ENCODE data around the gene CFAP20DC.
"Not testable (repeated sequence)": the region's sequence is repeated elsewhere in the genome, so short reads cannot be mapped to it uniquely, and the experiment has no call there.

Gene CFAP20DC

GRCh38 chr3:58695284-58695683 is 354.5 kb downstream of the CFAP20DC start:
- not testable (repeated sequence) for H3K27me3 ChIP-seq (ENCODE audit: control insufficient read depth in 3 of 3, insufficient read depth in 3 of 3, low read depth in 1 of 3, low read length in 3 of 3); DNase-seq (ENCODE audit: low spot score); H3K9ac ChIP-seq (ENCODE audit: low read depth, low read length, poor library complexity); H2BK12ac ChIP-seq (ENCODE audit: low read length); H3K36me3 ChIP-seq (replicated peaks in 1 of 2; ENCODE audit: control insufficient read depth in 2 of 2, insufficient read depth in 2 of 2, low read length in 2 of 2); H3K27ac ChIP-seq (replicated peaks; ENCODE audit: low read length); H3K18ac ChIP-seq (ENCODE audit: low read length); H3K4ac ChIP-seq (ENCODE audit: low read length); H3K23ac ChIP-seq (ENCODE audit: low read depth, low read length, poor library complexity); H2BK5ac ChIP-seq (ENCODE audit: low read length); H3K4me1 ChIP-seq (ENCODE audit: control insufficient read depth in 2 of 2, insufficient read depth in 1 of 2, low read depth in 1 of 2, low read length in 2 of 2); H4K91ac ChIP-seq (ENCODE audit: low read depth, low read length, poor library complexity); H4K8ac ChIP-seq (ENCODE audit: low read depth, low read length); H3K14ac ChIP-seq (ENCODE audit: low read length); H3K4me3 ChIP-seq (ENCODE audit: low read length in 2 of 2); H3K79me1 ChIP-seq (ENCODE audit: low read depth, low read length); H2BK15ac ChIP-seq (ENCODE audit: low read length); H2BK120ac ChIP-seq (ENCODE audit: low read depth, low read length); H2AFZ ChIP-seq (ENCODE audit: low read length); H2AK5ac ChIP-seq (ENCODE audit: low read depth, low read length); H3K4me2 ChIP-seq (ENCODE audit: insufficient read depth, low read length, poor library complexity, severe bottlenecking)
- H3K9me3 ChIP-seq (replicated peaks in 1 of 2; ENCODE audit: control insufficient read depth in 2 of 2, insufficient read depth in 1 of 2, low read depth in 1 of 2, low read length in 2 of 2) = peaks cover 8 to 19% of the 10 kb centered on the region in 2 donors
- WGBS, 2 donors (ENCODE audit: extremely low coverage in 2 of 2, insufficient read length in 2 of 2, insufficient replicate concordance in 1 of 2) = no CpG with 5 or more reads among the region's 4 CpGs

- H2BK15ac ChIP-seq (ENCODE audit: low read length) = no peak overlapping the region
- no peak overlapping the region for H4K8ac ChIP-seq (ENCODE audit: low read depth, low read length)
- H3K14ac ChIP-seq (ENCODE audit: low read length) = no peak overlapping the region
- H3K36me3 ChIP-seq (replicated peaks in 1 of 2; ENCODE audit: control insufficient read depth in 2 of 2, insufficient read depth in 2 of 2, low read length in 2 of 2) = no peaks in the 10 kb centered on the region
- H3K9me3 ChIP-seq (replicated peaks in 1 of 2; ENCODE audit: control insufficient read depth in 2 of 2, insufficient read depth in 1 of 2, low read depth in 1 of 2, low read length in 2 of 2) = peaks cover 12 to 19% of the 10 kb centered on the region in 2 donors
- H2BK12ac ChIP-seq (ENCODE audit: low read length) = no peak overlapping the region
- no peak overlapping the region for H2AK5ac ChIP-seq (ENCODE audit: low read depth, low read length)
- no peak overlapping the region for H4K91ac ChIP-seq (ENCODE audit: low read depth, low read length, poor library complexity)
- DNase-seq (ENCODE audit: low spot score) = no peak
- H3K18ac ChIP-seq (ENCODE audit: low read length) = no peak overlapping the region
- H3K4me3 ChIP-seq (ENCODE audit: low read length in 2 of 2) = no peak overlapping the region
- no peak overlapping the region for H3K9ac ChIP-seq (ENCODE audit: low read depth, low read length, poor library complexity)
- no peaks in the 10 kb centered on the region for H3K4me1 ChIP-seq (ENCODE audit: control insufficient read depth in 2 of 2, insufficient read depth in 1 of 2, low read depth in 1 of 2, low read length in 2 of 2)
- H2BK120ac ChIP-seq (ENCODE audit: low read depth, low read length) = no peak overlapping the region
- no peak overlapping the region for H2AFZ ChIP-seq (ENCODE audit: low read length)
- H3K27ac ChIP-seq (replicated peaks; ENCODE audit: low read length) = no peak overlapping the region
- H3K27me3 ChIP-seq (ENCODE audit: control insufficient read depth in 3 of 3, insufficient read depth in 3 of 3, low read depth in 1 of 3, low read length in 3 of 3) = no peaks in the 10 kb centered on the region
- H3K79me1 ChIP-seq (ENCODE audit: low read depth, low read length) = no peaks in the 10 kb centered on the region
- H3K23ac ChIP-seq (ENCODE audit: low read depth, low read length, poor library complexity) = no peak overlapping the region
- H2BK5ac ChIP-seq (ENCODE audit: low read length) = no peak overlapping the region
- no peak overlapping the region for H3K4me2 ChIP-seq (ENCODE audit: insufficient read depth, low read length, poor library complexity, severe bottlenecking)
- no peak overlapping the region for H3K4ac ChIP-seq (ENCODE audit: low read length)
- WGBS, 2 donors (ENCODE audit: extremely low coverage in 2 of 2, insufficient read length in 2 of 2, insufficient replicate concordance in 1 of 2) = no CpG with 5 or more reads among the region's 7 CpGs
These were observed 355.6 kb downstream of the CFAP20DC start for GRCh38 chr3:58693940-58694850.

GRCh38 chr3:58692484-58692883 is 357.3 kb downstream of the CFAP20DC start:
- H3K14ac ChIP-seq (ENCODE audit: low read length) = no peak overlapping the region
- no peak for DNase-seq (ENCODE audit: low spot score)
- H3K79me1 ChIP-seq (ENCODE audit: low read depth, low read length) = no peaks in the 10 kb centered on the region
- no peaks in the 10 kb centered on the region for H3K4me1 ChIP-seq (ENCODE audit: control insufficient read depth in 2 of 2, insufficient read depth in 1 of 2, low read depth in 1 of 2, low read length in 2 of 2)
- no CpG with 5 or more reads among the region's 1 CpG for WGBS, 2 donors (ENCODE audit: extremely low coverage in 2 of 2, insufficient read length in 2 of 2, insufficient replicate concordance in 1 of 2)
- no peaks in the 10 kb centered on the region for H3K27me3 ChIP-seq (ENCODE audit: control insufficient read depth in 3 of 3, insufficient read depth in 3 of 3, low read depth in 1 of 3, low read length in 3 of 3)
- no peak overlapping the region for H3K4me2 ChIP-seq (ENCODE audit: insufficient read depth, low read length, poor library complexity, severe bottlenecking)
- no peak overlapping the region for H2BK12ac ChIP-seq (ENCODE audit: low read length)
- no peak overlapping the region for H3K18ac ChIP-seq (ENCODE audit: low read length)
- no peak overlapping the region for H3K9ac ChIP-seq (ENCODE audit: low read depth, low read length, poor library complexity)
- no peak overlapping the region for H2BK5ac ChIP-seq (ENCODE audit: low read length)
- no peak overlapping the region for H3K4ac ChIP-seq (ENCODE audit: low read length)
- no peak overlapping the region for H2BK15ac ChIP-seq (ENCODE audit: low read length)
- H3K4me3 ChIP-seq (ENCODE audit: low read length in 2 of 2) = no peak overlapping the region
- no peak overlapping the region for H2BK120ac ChIP-seq (ENCODE audit: low read depth, low read length)
- no peak overlapping the region for H2AK5ac ChIP-seq (ENCODE audit: low read depth, low read length)
- H3K36me3 ChIP-seq (replicated peaks in 1 of 2; ENCODE audit: control insufficient read depth in 2 of 2, insufficient read depth in 2 of 2, low read length in 2 of 2) = no peaks in the 10 kb centered on the region
- H4K8ac ChIP-seq (ENCODE audit: low read depth, low read length) = no peak overlapping the region
- no peak overlapping the region for H3K23ac ChIP-seq (ENCODE audit: low read depth, low read length, poor library complexity)
- H3K9me3 ChIP-seq (replicated peaks in 1 of 2; ENCODE audit: control insufficient read depth in 2 of 2, insufficient read depth in 1 of 2, low read depth in 1 of 2, low read length in 2 of 2) = peaks cover 14 to 19% of the 10 kb centered on the region in 2 donors
- H2AFZ ChIP-seq (ENCODE audit: low read length) = no peak overlapping the region
- no peak overlapping the region for H3K27ac ChIP-seq (replicated peaks; ENCODE audit: low read length)
- H4K91ac ChIP-seq (ENCODE audit: low read depth, low read length, poor library complexity) = no peak overlapping the region

Measured in neuronal stem cell (in vitro differentiated cells).